Smooth muscle cell (in vitro differentiated cells): ENCODE data around the gene WNT9B. TPM values are rescaled to one million over a fixed set of nuclear protein-coding genes. Genes with fewer than 3 reads are reported as not detected.

Experiments
- DNase-seq: peaks from one replicate; lab custom pipeline; 2025; ENCODE audit not compliant: unreplicated experiment; lab: John Stamatoyannopoulos, UW
- H2AFZ ChIP-seq: fragments of 200-600 bp; sonication (generic); 2 replicates; pipeline ENCODE4 v1.6.0; 2016; ENCODE audit warnings: antibody characterized with exemption, low read depth, mild to moderate bottlenecking
- H3F3A ChIP-seq: fragments of 200-600 bp; sonication (generic); 2 replicates; pipeline ENCODE4 v1.6.0; 2017; ENCODE audit warnings: antibody characterized with exemption, low read depth
- H3K27ac ChIP-seq: fragments of 200-600 bp; sonication (generic); 2 replicates; pipeline ENCODE4 v1.5.1; 2016; ENCODE audit warnings: low read depth, mild to moderate bottlenecking
- H3K27me3 ChIP-seq: fragments of 200-600 bp; sonication (generic); 2 replicates; pipeline ENCODE4 v1.6.1; 2016; ENCODE audit warnings: low read depth, mild to moderate bottlenecking
- H3K36me3 ChIP-seq: fragments of 200-600 bp; sonication (generic); 2 replicates; pipeline ENCODE4 v1.5.1; 2016; ENCODE audit warnings: low read depth
- H3K4me1 ChIP-seq: fragments of 200-600 bp; sonication (generic); 2 replicates; pipeline ENCODE4 v1.5.1; 2016; ENCODE audit warnings: low read depth
- H3K4me2 ChIP-seq: fragments of 200-600 bp; sonication (generic); 2 replicates; pipeline ENCODE4 v1.6.0; 2016; ENCODE audit warnings: mild to moderate bottlenecking
- H3K4me3 ChIP-seq: fragments of 200-600 bp; sonication (generic); 2 replicates; pipeline ENCODE4 v1.5.1; 2016; ENCODE audit warnings: mild to moderate bottlenecking
- H3K79me2 ChIP-seq: fragments of 200-600 bp; sonication (generic); 2 replicates; pipeline ENCODE4 v1.6.0; 2016; ENCODE audit warnings: low read depth, mild to moderate bottlenecking
- H3K9ac ChIP-seq: fragments of 200-600 bp; sonication (generic); 2 replicates; pipeline ENCODE4 v1.6.0; 2016; ENCODE audit warnings: low read depth
- H3K9me3 ChIP-seq: fragments of 200-600 bp; sonication (generic); replicated peaks from 2 replicates; pipeline ENCODE4 v1.5.1; 2016; ENCODE audit warnings: low read depth
- H4K20me1 ChIP-seq: fragments of 200-600 bp; sonication (generic); 2 replicates; pipeline ENCODE4 v1.6.0; 2016; ENCODE audit warnings: low read depth
- CTCF ChIP-seq: fragments of 200-600 bp; sonication (generic); IDR thresholded peaks from 2 replicates; pipeline ENCODE4 v1.5.1; 2017; ENCODE audit warnings: borderline replicate concordance, mild to moderate bottlenecking, antibody characterized with exemption; ENCODE audit not compliant: insufficient read depth, poor library complexity, severe bottlenecking
- WGBS: methylation state at CpG from one replicate; pipeline ENCODE4 v1.1.7; 2016; ENCODE audit warnings: low lambda C conversion rate; 5-methylcytosine and 5-hydroxymethylcytosine counted together
- polyA plus RNA-seq: library from polyadenylated mRNA; unstranded; fragments of >200 nt; fragmentation: Nextera tagmentation; extraction: Ambion mirVana; gene quantifications from 2 replicates; pipeline ENCODE4 v1.2.1, GENCODE V29; 2016
- total RNA-seq: library from RNA; depleted of rRNA; stranded (reverse); fragments of >200 nt; gene quantifications from 2 replicates; pipeline ENCODE4 v1.2.3, GENCODE V29; 2014

Gene WNT9B
- total and polyA plus RNA-seq, 2 experiments from 2014 or later, result not detected

GRCh38 chr17:46850688-46851028 lies 725 bp upstream of the WNT9B start:
- TF ChIP-seq CTCF, result no peak
- no peak overlapping the region for H3K27ac ChIP-seq
- H3K4me3 ChIP-seq, result peak overlapping the region; percentile 56
- no peaks in the 10 kb centered on the region for H4K20me1 ChIP-seq
- peaks cover 33% of the 10 kb centered on the region for H3K27me3 ChIP-seq
- 37% methylated on average over 13 of the region's 13 CpGs for WGBS
- no peak overlapping the region for H3K9ac ChIP-seq
- no peaks in the 10 kb centered on the region for H3K79me2 ChIP-seq
- no peaks in the 10 kb centered on the region for H3K9me3 ChIP-seq
- no peaks in the 10 kb centered on the region for H3F3A ChIP-seq
- no peak overlapping the region for H2AFZ ChIP-seq
- no peaks in the 10 kb centered on the region for H3K4me1 ChIP-seq
- peak overlapping the region; percentile 92 for H3K4me2 ChIP-seq
- DNase-seq, result no peak
- H3K36me3 ChIP-seq, result no peaks in the 10 kb centered on the region

DNA sequence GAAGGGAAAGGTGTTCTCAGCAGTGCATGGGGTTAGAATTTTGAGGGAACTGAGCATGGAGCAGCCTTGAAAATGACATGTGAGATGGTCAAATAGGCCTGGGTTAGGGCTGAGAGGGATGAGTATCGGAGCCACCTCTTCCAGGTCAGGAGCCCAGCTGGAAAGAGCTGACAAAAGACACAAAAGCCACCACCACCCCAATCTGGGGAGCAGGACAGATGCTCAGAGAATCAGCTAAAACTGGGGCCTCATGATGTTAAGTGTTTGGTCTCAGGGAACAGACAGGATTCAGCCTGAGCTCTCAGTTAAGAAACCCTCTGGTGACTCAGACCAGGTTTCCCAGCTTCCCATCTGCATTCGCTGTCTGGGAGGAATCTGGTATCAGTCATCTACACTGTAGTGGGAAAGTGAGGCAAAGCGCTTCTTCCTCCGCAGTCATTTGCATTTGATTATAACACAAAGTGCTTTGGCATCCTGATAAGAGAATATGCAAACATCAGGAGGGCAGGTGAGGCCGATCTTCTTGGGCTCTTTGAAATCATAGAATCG lies 2.6 kb downstream of the WNT9B start:
- Histone ChIP-seq H3K4me2 (no peak overlapping the region), H3F3A (no peaks in the 10 kb centered on the region), H3K27me3 (peaks cover 29% of the 10 kb centered on the region), H3K27ac (no peak overlapping the region), H3K36me3 (no peaks in the 10 kb centered on the region), H3K4me3 (no peak overlapping the region), H4K20me1 (no peaks in the 10 kb centered on the region), H3K79me2 (no peaks in the 10 kb centered on the region), H3K9ac (no peak overlapping the region), H3K9me3 (no peaks in the 10 kb centered on the region), H2AFZ (no peak overlapping the region), H3K4me1 (no peaks in the 10 kb centered on the region)
- WGBS, result 38% methylated on average over 6 of the region's 6 CpGs
- no peak for DNase-seq
- TF ChIP-seq CTCF, result no peak

- no peak for DNase-seq
- H3K4me1 ChIP-seq, result no peaks in the 10 kb centered on the region
- no peak overlapping the region for H3K9ac ChIP-seq
- no peak overlapping the region for H3K4me2 ChIP-seq
- no peaks in the 10 kb centered on the region for H4K20me1 ChIP-seq
- no peaks in the 10 kb centered on the region for H3K36me3 ChIP-seq
- 89% methylated on average over 3 of the region's 3 CpGs for WGBS
- H3F3A ChIP-seq, result no peaks in the 10 kb centered on the region
- no peaks in the 10 kb centered on the region for H3K9me3 ChIP-seq
- H3K27me3 ChIP-seq, result peaks cover 24% of the 10 kb centered on the region
- no peaks in the 10 kb centered on the region for H3K79me2 ChIP-seq
- TF ChIP-seq CTCF, result no peak
- H3K4me3 ChIP-seq, result no peak overlapping the region
- no peak overlapping the region for H3K27ac ChIP-seq
- no peak overlapping the region for H2AFZ ChIP-seq
These were observed 3.1 kb downstream of the WNT9B start for GRCh38 chr17:46854515-46854914.

- WGBS, result 70% methylated on average over 4 of the region's 4 CpGs
- Histone ChIP-seq H3F3A (no peaks in the 10 kb centered on the region), H2AFZ (no peak overlapping the region), H3K9me3 (no peaks in the 10 kb centered on the region), H3K27ac (no peak overlapping the region), H3K9ac (no peak overlapping the region), H3K4me1 (no peaks in the 10 kb centered on the region), H3K36me3 (no peaks in the 10 kb centered on the region), H3K79me2 (no peaks in the 10 kb centered on the region), H4K20me1 (no peaks in the 10 kb centered on the region), H3K4me3 (no peak overlapping the region), H3K27me3 (peaks cover 19% of the 10 kb centered on the region), H3K4me2 (no peak overlapping the region)
- DNase-seq, result no peak
- TF ChIP-seq CTCF, result no peak
These were observed 3.6 kb downstream of the WNT9B start for GRCh38 chr17:46854948-46855347.
